CD14-positive monocyte (primary cell): ENCODE measurements around the gene RNPS1. TPM values are rescaled to one million over a fixed set of nuclear protein-coding genes. Genes with fewer than 3 reads are reported as not detected.

ENCODE experiments used
- DNase-seq, 3 donors: peaks; one replicate each; pipeline ENCODE4 v3.0.0-alpha.2; 2011 to 2022
- H2AFZ ChIP-seq: 2 replicates; pipeline ENCODE4 v1.6.0; 2012; ENCODE audit warnings: mild to moderate bottlenecking, low read depth, low read length, inconsistent platforms; ENCODE audit not compliant: insufficient read depth, poor library complexity, severe bottlenecking
- H3K27ac ChIP-seq, 2 donors: 1 replicate in 1 of 2; 2 replicates in 1 of 2; pipeline ENCODE4 v1.5.1; 2012 to 2013; ENCODE audit warnings: low read length in 2 of 2, control low read depth in 1 of 2, inconsistent platforms in 1 of 2, low read depth in 1 of 2, mild to moderate bottlenecking in 1 of 2
- H3K27me3 ChIP-seq, 2 donors: one replicate each; pipeline versions ENCODE4 v1.6.0 to v1.6.1; 2011 to 2013; ENCODE audit warnings: low read length in 2 of 2; ENCODE audit not compliant: control insufficient read depth in 2 of 2, insufficient read depth in 2 of 2
- H3K36me3 ChIP-seq, 2 donors: replicated peaks in 1 of 2; 1 replicate in 1 of 2; 2 replicates in 1 of 2; pipeline versions ENCODE4 v1.5.1 to v1.6.1; 2012 to 2013; ENCODE audit warnings: low read length in 2 of 2, control low read depth in 1 of 2, inconsistent platforms in 1 of 2, mild to moderate bottlenecking in 1 of 2; ENCODE audit not compliant: insufficient read depth in 2 of 2, control insufficient read depth in 1 of 2
- H3K4me1 ChIP-seq, 2 donors: 1 replicate in 1 of 2; 2 replicates in 1 of 2; pipeline versions ENCODE4 v1.5.1 to v1.6.1; 2012 to 2013; ENCODE audit warnings: low read length in 2 of 2, control low read depth in 1 of 2, inconsistent platforms in 1 of 2, mild to moderate bottlenecking in 1 of 2, moderate library complexity in 1 of 2; ENCODE audit not compliant: insufficient read depth in 2 of 2, control insufficient read depth in 1 of 2
- H3K4me2 ChIP-seq: replicated peaks from 2 replicates; pipeline ENCODE3; 2012; ENCODE audit warnings: low read length, moderate library complexity, mild to moderate bottlenecking; ENCODE audit not compliant: poor library complexity, severe bottlenecking; ENCODE audit errors: extremely low read depth
- H3K4me3 ChIP-seq, 3 experiments: fragments of 200-600 bp in 1 of 3; sonication (generic) in 1 of 3; replicated peaks in 1 of 3; 1 replicate in 2 of 3; 2 replicates in 1 of 3; pipeline ENCODE4 v1.5.1; 2011 to 2013; ENCODE audit warnings: low read length in 3 of 3, mild to moderate bottlenecking in 3 of 3, control low read depth in 2 of 3, low read depth in 2 of 3, inconsistent platforms in 1 of 3, moderate library complexity in 1 of 3
- H3K79me2 ChIP-seq: 2 replicates; pipeline ENCODE4 v1.6.0; 2012; ENCODE audit warnings: mild to moderate bottlenecking, control low read depth, inconsistent platforms, low read length, moderate library complexity; ENCODE audit not compliant: insufficient read depth
- H3K9ac ChIP-seq: 2 replicates; pipeline ENCODE4 v1.6.0; 2017; ENCODE audit warnings: low read length, mild to moderate bottlenecking; ENCODE audit not compliant: insufficient read depth, poor library complexity, severe bottlenecking
- H3K9me3 ChIP-seq, 2 donors: replicated peaks in 1 of 2; 1 replicate in 1 of 2; 2 replicates in 1 of 2; pipeline versions ENCODE4 v1.5.1 to v1.6.1; 2012 to 2013; ENCODE audit warnings: low read length in 2 of 2, control low read depth in 1 of 2; ENCODE audit not compliant: control insufficient read depth in 1 of 2, insufficient read depth in 1 of 2
- H4K20me1 ChIP-seq: 2 replicates; pipeline ENCODE4 v1.6.0; 2012; ENCODE audit warnings: mild to moderate bottlenecking, low read length, control low read depth, moderate library complexity; ENCODE audit not compliant: insufficient read depth
- H3K27ac Mint-ChIP-seq, 7 donors: one replicate each; pipeline ENCODE4 v1.8.0; 2020; ENCODE audit warnings: mild to moderate bottlenecking in 7 of 7, mixed read lengths in 7 of 7, moderate library complexity in 6 of 7, inconsistent platforms in 2 of 7
- H3K27me3 Mint-ChIP-seq, 3 donors: one replicate each; pipeline ENCODE4 v1.8.0; 2021 to 2022; ENCODE audit warnings: low read depth in 3 of 3, mild to moderate bottlenecking in 3 of 3, mixed read lengths in 3 of 3, moderate library complexity in 3 of 3, inconsistent platforms in 1 of 3
- H3K36me3 Mint-ChIP-seq, 2 donors: one replicate each; pipeline ENCODE4 v1.8.0; 2020; ENCODE audit warnings: mixed read lengths in 2 of 2, inconsistent platforms in 1 of 2, mild to moderate bottlenecking in 1 of 2
- H3K4me1 Mint-ChIP-seq: one replicate; pipeline ENCODE4 v1.8.0; 2020; ENCODE audit warnings: mild to moderate bottlenecking, mixed read lengths
- H3K4me3 Mint-ChIP-seq, 2 donors: one replicate each; pipeline ENCODE4 v1.8.0; 2020; ENCODE audit warnings: mild to moderate bottlenecking in 2 of 2, mixed read lengths in 2 of 2, moderate library complexity in 1 of 2
- H3K9me3 Mint-ChIP-seq, 7 donors: one replicate each; pipeline ENCODE4 v1.8.0; 2020 to 2022; ENCODE audit warnings: mixed read lengths in 7 of 7, mild to moderate bottlenecking in 6 of 7, moderate library complexity in 6 of 7, inconsistent platforms in 2 of 7
- CTCF ChIP-seq: fragments of 200-600 bp; IDR thresholded peaks from one replicate; pipeline ENCODE4 v1.8.0; 2022; ENCODE audit warnings: antibody characterized with exemption, mild to moderate bottlenecking
- WGBS: methylation state at CpG from one replicate; pipeline ENCODE4 v1.1.5; 2013; ENCODE audit warnings: missing lambda C conversion rate; ENCODE audit not compliant: insufficient coverage; 5-methylcytosine and 5-hydroxymethylcytosine counted together
- intact Hi-C, 2 donors: fragments of 100-400 bp; cut with micrococcal nuclease; formaldehyde crosslinking; loops; one replicate each; pipeline versions ENCODE4 v1.15.0 to v1.15.1; 2023
- polyA plus RNA-seq, 3 donors: library from polyadenylated mRNA; depleted of rRNA in 1 of 3; unstranded in 2 of 3; stranded (reverse) in 1 of 3; fragments of 300-500 nt in 2 of 3; fragments of >200 nt in 1 of 3; fragmentation: Illumina TruSeq in 2 of 3; gene quantifications; 1 replicate in 2 of 3; 2 replicates in 1 of 3; pipeline ENCODE4 v1.2.3, GENCODE V29; 2012 to 2021

Gene RNPS1
- polyA plus RNA-seq, 3 donors: 93.7 to 176 (median 106) TPM

GRCh38 chr16:2246301-2246885 lies 21.5 kb downstream of the RNPS1 start:
- peaks cover 47 to 48% of the 10 kb centered on the region in 2 donors for H3K36me3 ChIP-seq
- peaks cover 0 to 3% (median 0%) of the 10 kb centered on the region in 7 donors for H3K9me3 Mint-ChIP-seq
- TF ChIP-seq CTCF: no peak
- peaks cover 14% of the 10 kb centered on the region for H3K4me1 Mint-ChIP-seq
- DNase-seq: no peak
- peaks cover 11% of the 10 kb centered on the region in 2 donors for H3K4me1 ChIP-seq
- no peak overlapping the region for H3K4me3 ChIP-seq
- H3K27me3 ChIP-seq: no peaks in the 10 kb centered on the region
- H3K79me2 ChIP-seq: peaks cover 16% of the 10 kb centered on the region
- H3K4me2 ChIP-seq: no peak overlapping the region
- no peak overlapping the region for H3K4me3 Mint-ChIP-seq
- intact Hi-C loops: loop anchor here in 1 of 2 donors (10.0 kb wide), 1 partner anchor 242 kb away; the partner anchor contains the start of gene ZNF598
- H2AFZ ChIP-seq: no peak overlapping the region
- H3K27ac Mint-ChIP-seq: peak overlapping the region in 1 of 7 donors; percentile 21
- H4K20me1 ChIP-seq: no peaks in the 10 kb centered on the region
- H3K36me3 Mint-ChIP-seq: peaks cover 35 to 68% of the 10 kb centered on the region in 2 donors
- peaks cover 0 to 2% (median 0%) of the 10 kb centered on the region in 3 donors for H3K27me3 Mint-ChIP-seq
- no peaks in the 10 kb centered on the region for H3K9me3 ChIP-seq
- H3K9ac ChIP-seq: no peak overlapping the region
- no peak overlapping the region for H3K27ac ChIP-seq
- WGBS: 94% methylated on average over 16 of the region's 18 CpGs

DNA sequence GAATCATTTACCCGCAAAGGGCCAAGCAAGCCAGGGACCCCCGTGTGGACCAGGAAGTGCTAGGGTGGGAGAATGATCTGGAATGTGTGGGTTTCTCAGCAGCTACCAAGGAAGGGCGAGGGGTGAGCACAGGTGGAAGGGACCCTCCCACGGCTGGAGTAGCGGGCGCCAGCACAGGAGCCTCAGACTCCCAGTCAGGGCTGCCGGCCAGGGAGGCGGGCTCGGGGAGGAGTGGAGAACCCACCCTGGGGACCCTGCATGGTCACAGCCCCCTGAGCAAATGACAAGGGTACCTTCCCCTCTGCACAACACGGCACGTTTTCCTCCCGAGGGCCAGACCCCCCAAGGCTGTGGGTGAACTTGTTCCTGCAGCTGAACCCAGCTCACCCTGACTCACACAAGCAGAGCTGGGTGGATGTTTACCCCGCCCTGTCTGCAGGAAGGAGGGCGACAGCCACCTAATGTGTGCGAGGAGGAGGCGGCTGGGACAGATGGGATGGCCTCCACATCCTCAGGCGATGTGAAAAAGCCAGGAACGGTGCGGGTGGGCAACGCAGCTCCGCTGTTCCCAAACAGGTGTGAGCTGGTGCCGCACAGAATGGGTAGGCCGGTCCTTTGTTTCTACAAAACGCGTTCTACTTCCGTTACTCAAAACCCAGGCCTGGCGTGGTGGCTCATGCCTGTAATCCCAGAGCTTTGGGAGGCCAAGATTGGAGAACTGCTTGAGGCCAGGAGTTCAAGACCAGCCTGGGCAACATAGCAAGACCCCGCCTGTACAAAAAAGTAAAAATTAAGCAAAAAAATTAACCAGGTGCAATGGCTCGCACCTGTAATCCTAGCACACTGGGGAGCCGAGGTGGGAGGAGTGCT lies 22.8 kb downstream of the RNPS1 start:
- H3K36me3 Mint-ChIP-seq: peaks cover 35 to 70% of the 10 kb centered on the region in 2 donors
- Histone ChIP-seq H3K4me2 (no peak overlapping the region), H4K20me1 (no peaks in the 10 kb centered on the region), H3K36me3 (peaks cover 47 to 48% of the 10 kb centered on the region in 2 donors), H3K9me3 (no peaks in the 10 kb centered on the region), H3K27ac (no peak overlapping the region), H3K4me1 (peaks cover 2 to 3% of the 10 kb centered on the region in 2 donors), H3K27me3 (no peaks in the 10 kb centered on the region), H3K4me3 (no peak overlapping the region), H2AFZ (no peak overlapping the region), H3K79me2 (peaks cover 10% of the 10 kb centered on the region), H3K9ac (no peak overlapping the region)
- peak overlapping the region in 2 of 7 donors; percentile 46 to 62 for H3K27ac Mint-ChIP-seq
- TF ChIP-seq CTCF: no peak
- intact Hi-C loops: loop anchor here in 1 of 2 donors (10.0 kb wide), 1 partner anchor 240 kb away; the partner anchor contains the start of gene ZNF598
- 97% methylated on average over 30 of the region's 30 CpGs for WGBS
- H3K4me3 Mint-ChIP-seq: no peak overlapping the region
- peaks cover 0 to 3% (median 0%) of the 10 kb centered on the region in 7 donors for H3K9me3 Mint-ChIP-seq
- H3K27me3 Mint-ChIP-seq: peaks cover 0 to 2% (median 0%) of the 10 kb centered on the region in 3 donors
- no peak for DNase-seq
- peaks cover 5% of the 10 kb centered on the region for H3K4me1 Mint-ChIP-seq
